HG02763 (cell line): ENCODE data around the gene STK32C.
"Not testable (repeated sequence)": the region's sequence is repeated elsewhere in the genome, so short reads cannot be mapped to it uniquely, and the experiment has no call there.

Experiments used
- ATAC-seq: cut with Tn5 transposase; IDR thresholded peaks from one replicate; pipeline ENCODE4 v1.9.1; 2021; ENCODE audit warnings: mild to moderate bottlenecking, moderate library complexity; ENCODE audit not compliant: unreplicated experiment

Gene STK32C

GRCh38 chr10:132339276-132339675, 31.5 kb upstream of the STK32C start:
- ATAC-seq: no peak

GRCh38 chr10:132338876-132339275, 31.1 kb upstream of the STK32C start:
- ATAC-seq: no peak

DNA sequence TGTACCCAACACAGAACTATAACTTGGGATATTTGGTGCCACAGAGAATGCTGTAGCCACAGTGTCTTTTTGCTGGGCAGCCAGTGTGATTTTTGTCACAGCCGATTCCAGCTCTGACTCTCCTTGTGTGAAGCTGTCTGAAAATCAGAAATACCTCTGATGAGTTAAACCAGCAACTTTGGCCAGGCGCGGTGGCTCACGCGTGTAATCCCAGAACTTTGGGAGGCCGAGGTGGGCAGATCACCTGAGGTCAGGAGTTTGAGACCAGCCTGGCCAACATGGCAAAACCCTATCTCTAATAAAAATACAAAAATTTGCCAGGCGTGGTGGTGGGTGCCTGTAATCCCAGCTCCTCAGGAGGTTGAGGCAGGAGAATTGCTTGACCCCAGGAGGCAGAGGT, 30.1 kb upstream of the STK32C start:
- ATAC-seq: not testable (repeated sequence)

DNA sequence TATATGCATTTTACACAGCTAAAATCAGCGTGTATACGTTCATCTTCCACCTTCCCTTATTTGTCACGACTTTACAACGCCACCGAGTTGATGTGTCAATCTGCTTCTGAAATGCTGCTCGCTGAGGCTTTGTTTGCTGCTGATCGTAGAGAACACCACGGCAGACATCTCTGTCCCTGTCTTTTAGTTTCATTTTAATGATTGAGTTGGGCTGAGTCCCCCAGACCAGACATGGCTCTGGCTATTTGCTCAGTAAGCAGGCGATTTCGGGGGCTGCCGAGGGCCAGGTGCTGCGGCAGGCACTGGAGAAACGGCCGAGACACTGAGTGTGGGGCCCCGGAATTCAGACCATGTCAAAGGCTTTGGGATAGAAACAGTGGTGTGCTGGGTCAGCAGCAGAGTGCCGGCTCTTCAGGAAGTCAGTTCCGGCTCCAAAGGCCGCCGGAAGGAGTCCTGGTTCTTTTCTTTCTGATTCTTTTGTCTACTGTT, 29.2 kb upstream of the STK32C start:
- ATAC-seq: no peak

DNA sequence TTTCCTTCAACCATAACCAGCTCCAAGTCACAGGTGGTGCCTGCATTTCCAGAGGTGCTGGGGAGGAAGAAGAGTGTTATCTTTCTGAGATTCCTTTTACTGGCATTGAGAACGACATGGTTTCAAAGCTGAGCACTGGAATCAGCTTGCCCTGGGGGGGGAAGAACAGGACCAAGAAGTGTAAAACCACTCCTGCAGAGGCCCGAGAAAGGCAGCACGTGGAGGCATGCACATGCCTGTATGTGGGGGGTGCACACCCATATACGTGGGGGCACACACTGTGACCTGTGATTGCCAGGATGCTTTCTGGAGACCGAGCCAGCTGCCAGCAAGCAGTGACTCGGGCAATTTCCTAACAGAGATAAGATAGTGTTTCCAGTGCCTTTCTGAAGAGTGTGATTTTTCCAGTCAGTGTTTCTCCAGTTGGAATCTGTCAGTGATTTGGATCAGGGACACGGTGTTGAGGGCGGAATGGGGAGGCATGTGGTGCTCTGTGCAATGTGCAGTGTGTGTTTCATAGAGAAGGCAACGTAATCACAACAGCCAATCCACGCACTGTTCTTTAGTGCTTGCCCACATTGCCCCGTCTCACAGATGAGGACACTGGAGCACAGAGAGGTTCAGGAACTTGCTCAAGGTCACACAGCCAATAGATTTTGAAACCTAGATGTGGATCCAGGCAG, 28.5 kb upstream of the STK32C start:
- no peak for ATAC-seq

- ATAC-seq: no peak
These were observed 27.7 kb upstream of the STK32C start for GRCh38 chr10:132335189-132336063.

DNA sequence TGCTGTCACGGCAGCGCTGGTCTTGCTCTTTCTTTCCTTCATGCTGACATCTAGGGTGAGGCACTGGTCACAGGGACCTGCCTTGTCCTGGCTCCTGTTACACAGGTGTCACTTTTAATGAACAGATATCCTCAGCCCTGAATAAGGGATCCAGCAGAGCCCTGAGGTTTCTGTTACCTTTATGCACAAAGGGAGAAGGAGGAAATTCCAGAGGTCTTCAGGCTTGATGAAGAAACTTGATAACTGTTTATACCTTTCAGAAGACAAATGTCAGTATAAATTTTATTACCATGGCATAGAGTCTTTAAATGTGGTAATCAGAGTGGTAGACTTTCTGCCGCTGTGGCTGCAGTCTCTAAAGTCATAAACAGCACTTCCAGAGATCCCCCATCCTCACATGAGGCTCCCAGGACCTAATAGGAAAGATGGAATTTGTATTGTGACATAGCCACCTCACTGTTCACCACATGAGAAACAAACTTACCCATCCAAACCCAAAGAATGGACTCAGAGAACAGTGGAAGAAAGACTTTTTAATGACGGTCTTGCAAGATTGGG, 27.0 kb upstream of the STK32C start:
- ATAC-seq: no peak

GRCh38 chr10:132333386-132333785, 25.6 kb upstream of the STK32C start:
- no peak for ATAC-seq

DNA sequence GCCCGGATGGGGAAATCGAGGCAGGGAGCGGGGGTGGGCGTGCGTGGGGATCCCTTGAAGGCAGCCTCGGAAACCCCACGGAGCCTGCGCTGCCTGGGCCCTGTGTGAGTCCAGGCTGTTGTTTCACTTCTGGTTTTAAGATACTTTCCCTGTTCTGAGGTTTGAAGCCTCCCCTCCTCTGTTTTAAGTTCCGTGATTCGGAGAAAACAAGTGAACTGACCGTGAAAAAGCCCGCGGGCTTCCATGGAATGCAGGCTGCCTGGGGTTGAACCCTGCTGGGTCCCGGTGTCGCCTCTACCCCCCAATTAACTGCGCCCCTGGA, 24.6 kb upstream of the STK32C start:
- peak; percentile 39 for ATAC-seq

GRCh38 chr10:132331601-132332432, 24.1 kb upstream of the STK32C start, which contains the start of gene LRRC27:
Gene LRRC27 (plus strand): TSS chr10:132332193. CDS start chr10:132333525, 1,332 bp downstream.
- peak; percentile 85 for ATAC-seq

GRCh38 chr10:132330486-132330833, 22.7 kb upstream of the STK32C start:
- no peak for ATAC-seq

DNA sequence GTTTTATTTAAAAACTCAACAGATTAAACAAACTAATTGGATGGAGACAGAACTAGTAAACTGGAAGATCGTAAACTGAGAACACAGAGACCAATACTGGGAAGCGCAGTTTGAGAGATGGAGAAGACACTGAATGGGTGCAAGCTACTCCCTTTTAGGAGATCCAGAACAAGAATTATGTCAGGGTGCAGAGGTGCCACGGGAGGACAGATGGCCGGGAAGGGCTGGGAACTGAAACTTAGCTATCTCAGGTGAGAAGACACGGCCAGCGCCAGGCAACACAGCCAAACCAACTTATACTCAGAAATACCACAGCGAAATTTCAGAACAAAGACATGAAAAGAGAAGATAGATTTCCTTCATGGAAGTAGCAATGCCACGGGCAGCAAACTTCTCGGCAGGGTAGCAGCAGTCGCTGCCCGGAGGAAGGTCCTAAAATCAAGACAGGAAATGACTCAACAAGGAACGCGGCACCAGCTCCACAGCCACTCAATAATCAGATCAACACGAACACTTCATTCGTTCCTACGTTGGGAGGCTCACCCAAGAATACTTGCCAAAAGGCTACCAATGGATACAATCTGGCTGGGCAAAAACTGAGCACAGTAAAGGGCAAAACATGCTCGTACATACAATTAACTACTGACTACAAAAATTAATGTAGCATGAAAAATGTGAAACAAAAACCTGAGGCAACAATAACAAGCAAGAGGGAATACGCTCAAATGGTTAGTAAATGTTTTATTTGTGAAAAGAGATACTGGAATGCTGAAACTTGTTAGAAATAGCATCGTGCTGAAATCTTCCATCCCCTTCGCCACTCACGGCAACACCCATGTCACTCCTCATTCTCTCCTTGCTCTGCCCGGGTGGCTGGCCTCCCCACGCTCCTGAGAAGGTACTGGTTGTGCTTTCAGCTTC, 22.1 kb upstream of the STK32C start:
- ATAC-seq: no peak

- ATAC-seq: no peak
These were observed 21.0 kb upstream of the STK32C start for GRCh38 chr10:132328738-132329137.

DNA sequence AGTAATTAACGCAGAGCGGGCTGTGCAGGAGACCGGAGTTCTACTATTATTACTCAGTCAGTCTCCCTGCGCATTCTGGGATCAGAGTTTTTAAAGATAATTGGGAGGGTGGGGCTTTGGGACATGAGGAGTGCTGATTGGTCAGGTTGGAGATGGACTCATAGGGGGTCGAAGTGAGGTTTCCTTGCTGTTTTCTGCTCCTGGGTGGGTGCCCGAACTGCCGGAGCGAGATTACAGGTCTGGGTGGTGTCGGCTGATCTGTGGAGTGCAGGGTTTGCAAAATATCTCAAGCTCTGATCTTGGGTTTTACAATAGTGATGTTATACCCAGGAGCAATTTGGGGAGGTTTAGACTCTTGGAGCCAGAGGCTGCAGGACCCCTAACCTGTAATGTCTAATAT, 20.4 kb upstream of the STK32C start:
- ATAC-seq: no peak

DNA sequence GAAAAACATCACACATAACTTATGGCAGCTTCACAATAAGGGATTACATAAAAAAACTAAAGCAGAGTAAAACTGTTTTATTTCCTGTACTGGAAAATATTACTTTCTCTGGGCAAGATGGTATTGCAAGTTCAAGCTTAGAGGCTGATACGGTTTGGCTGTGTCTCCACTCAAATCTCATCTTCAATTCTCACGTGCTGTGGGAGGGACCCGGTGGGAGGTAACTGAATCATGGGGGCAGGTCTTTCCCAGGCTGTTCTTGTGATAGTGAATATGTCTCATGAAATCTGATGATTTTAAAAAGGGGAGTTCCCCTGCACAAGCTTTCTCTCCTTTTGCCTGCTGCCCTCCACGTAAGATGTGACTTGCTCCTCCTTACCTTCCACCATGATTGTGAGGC, 19.2 kb upstream of the STK32C start:
- no peak for ATAC-seq

DNA sequence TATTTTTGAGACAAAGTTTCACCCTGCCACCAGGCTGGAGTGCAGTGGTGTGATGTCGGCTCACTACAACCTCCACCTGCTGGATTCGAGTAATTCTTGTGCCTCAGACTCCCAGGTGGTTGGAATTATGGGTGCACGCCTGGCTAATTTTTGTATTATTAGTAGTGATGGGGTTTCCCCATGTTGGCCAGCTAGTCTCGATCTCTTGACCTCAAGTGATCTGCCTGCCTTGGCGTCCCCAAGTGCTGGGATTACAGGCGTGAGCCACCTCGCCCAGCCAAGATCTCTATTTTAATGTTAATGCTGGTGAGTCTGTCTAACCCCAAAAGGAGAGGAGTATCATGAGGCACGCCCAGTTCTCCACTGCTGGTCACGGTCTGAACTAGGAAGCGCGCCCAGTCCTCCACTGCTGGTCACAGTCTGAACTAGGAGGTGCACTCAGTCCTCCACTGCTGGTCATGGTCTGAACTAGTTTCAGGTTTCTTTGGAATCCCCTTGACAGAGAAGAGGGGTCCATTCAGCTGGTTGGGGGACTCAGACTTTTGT, 18.7 kb upstream of the STK32C start:
- no peak for ATAC-seq

DNA sequence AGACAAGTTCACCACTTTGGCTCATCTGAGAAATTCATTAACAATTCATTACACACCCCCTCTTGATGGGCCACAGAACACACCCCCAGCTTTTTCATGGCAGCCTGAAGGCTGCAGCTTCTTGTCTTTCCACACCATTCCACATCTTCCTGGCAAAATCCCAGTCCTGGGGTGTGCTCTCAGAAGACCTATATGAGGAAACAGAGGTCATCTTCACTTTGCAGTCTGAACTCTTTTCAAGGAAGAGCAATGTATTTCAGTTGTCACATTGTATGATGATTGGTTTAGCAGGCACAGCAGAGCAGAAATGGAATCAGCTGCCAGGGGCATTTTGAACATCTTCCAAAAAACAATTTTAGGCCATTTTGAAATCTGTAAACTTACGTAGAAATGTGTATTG, 16.4 kb upstream of the STK32C start:
- no peak for ATAC-seq

DNA sequence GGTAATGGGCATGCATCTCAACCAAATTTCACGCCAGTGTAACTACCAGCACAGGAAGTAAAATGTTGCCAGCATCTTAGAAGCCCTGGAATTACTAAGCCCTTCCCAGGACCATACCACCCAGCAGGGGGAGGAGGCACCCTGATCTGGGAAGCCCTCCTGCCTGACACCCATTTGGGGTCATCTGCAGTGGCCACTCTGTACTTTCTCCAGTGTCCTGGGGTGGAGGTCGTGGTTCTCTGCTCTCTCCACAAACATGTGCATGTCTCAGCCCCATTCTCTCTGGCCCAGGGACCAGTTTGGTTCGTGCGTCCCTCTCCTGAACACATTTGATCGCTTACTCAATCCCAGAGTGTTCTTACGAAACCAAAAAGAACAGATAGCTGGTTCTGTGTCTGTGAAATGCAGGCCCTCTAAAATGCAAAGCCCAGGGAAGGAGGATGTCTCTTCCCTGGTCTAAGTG, 14.9 kb upstream of the STK32C start:
- ATAC-seq: no peak

DNA sequence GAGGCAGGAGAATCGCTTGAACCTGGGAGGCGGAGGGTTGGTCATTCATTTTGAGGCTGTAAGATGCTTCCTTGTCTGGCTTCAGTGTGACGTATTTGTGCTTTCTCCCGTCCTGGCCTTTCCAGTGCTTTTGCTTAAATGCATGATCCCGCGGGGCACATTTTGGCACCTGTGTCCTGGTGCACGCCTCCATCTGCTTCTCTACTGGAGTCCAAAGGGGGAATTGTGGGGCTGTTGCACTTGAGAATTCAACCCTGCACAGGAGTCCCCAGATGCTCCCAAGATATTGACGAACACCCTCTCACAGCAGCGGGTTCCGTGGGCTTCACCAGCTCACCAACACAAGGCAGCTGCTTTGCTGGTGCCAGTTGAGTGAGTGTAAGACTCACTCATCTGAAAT, 14.0 kb upstream of the STK32C start:
- ATAC-seq: no peak
